Measurements from ENCODE around the gene BCL2L13.

Gene BCL2L13, protein sequence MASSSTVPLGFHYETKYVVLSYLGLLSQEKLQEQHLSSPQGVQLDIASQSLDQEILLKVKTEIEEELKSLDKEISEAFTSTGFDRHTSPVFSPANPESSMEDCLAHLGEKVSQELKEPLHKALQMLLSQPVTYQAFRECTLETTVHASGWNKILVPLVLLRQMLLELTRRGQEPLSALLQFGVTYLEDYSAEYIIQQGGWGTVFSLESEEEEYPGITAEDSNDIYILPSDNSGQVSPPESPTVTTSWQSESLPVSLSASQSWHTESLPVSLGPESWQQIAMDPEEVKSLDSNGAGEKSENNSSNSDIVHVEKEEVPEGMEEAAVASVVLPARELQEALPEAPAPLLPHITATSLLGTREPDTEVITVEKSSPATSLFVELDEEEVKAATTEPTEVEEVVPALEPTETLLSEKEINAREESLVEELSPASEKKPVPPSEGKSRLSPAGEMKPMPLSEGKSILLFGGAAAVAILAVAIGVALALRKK

GRCh38 chr22:17638432-17639246 is at the start of gene BCL2L13:
TSS of gene BCL2L13 (plus strand) at chr22:17638757. CDS start at chr22:17655712, 16,955 bp downstream.
- DNase-seq (ENCODE audit: low read depth): peak; percentile 96
- H3K4me3 ChIP-seq (ENCODE audit: low read length): peak within 1 kb of the TSS; percentile 95

GRCh38 chr22:17589810-17590375 is 48.7 kb upstream of the BCL2L13 start:
- no peaks in the 10 kb centered on the region for H3K27me3 ChIP-seq (replicated peaks; ENCODE audit: control insufficient read depth, insufficient read depth, low read length)
- no peaks in the 10 kb centered on the region for H3K9me3 ChIP-seq (ENCODE audit: control insufficient read depth, low read length)
- no peak for DNase-seq (ENCODE audit: low read depth)
- H3K36me3 ChIP-seq (ENCODE audit: control insufficient read depth, insufficient read depth, low read length, severe bottlenecking): peaks cover 66% of the 10 kb centered on the region
- no peak overlapping the region for H3K9ac ChIP-seq (ENCODE audit: low read length)
- H3K4me1 ChIP-seq (ENCODE audit: control insufficient read depth, insufficient read depth, low read length): no peaks in the 10 kb centered on the region
- no peak overlapping the region for H3K4me3 ChIP-seq (ENCODE audit: low read length)

More at GRCh38 chr22:17638432-17639246, at the start of gene BCL2L13:
- no peaks in the 10 kb centered on the region for H3K9me3 ChIP-seq (ENCODE audit: control insufficient read depth, low read length)
- H3K27me3 ChIP-seq (replicated peaks; ENCODE audit: control insufficient read depth, insufficient read depth, low read length): no peaks in the 10 kb centered on the region
- H3K4me1 ChIP-seq (ENCODE audit: control insufficient read depth, insufficient read depth, low read length): peaks cover 21% of the 10 kb centered on the region
- peak within 1 kb of the TSS; percentile 96 for H3K9ac ChIP-seq (ENCODE audit: low read length)
- no peaks in the 10 kb centered on the region for H3K36me3 ChIP-seq (ENCODE audit: control insufficient read depth, insufficient read depth, low read length, severe bottlenecking)

DNA sequence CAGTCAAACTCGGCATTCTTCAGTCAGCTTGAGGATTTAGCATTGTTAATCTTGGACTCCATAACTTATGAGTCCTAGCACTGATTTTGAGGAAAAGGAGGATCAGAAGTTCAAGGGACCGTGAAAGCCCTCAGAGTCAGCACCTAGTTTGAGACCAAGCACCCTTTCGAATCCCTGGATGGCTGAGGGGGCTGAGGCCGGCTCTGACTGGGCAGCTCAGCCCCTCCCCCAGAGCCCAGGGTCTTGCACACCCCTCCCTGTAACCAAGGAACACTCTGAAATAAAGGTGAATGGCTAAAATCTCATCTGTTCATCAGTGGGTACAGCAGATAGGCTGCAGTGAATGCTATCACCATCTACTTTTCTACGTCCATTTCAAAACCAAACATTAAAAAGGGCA is 48.0 kb upstream of the BCL2L13 start:
- peaks cover 73% of the 10 kb centered on the region for H3K36me3 ChIP-seq (ENCODE audit: control insufficient read depth, insufficient read depth, low read length, severe bottlenecking)
- no peak for DNase-seq (ENCODE audit: low read depth)
- no peak overlapping the region for H3K4me3 ChIP-seq (ENCODE audit: low read length)
- H3K9me3 ChIP-seq (ENCODE audit: control insufficient read depth, low read length): no peaks in the 10 kb centered on the region
- H3K9ac ChIP-seq (ENCODE audit: low read length): no peak overlapping the region
- no peaks in the 10 kb centered on the region for H3K4me1 ChIP-seq (ENCODE audit: control insufficient read depth, insufficient read depth, low read length)
- no peaks in the 10 kb centered on the region for H3K27me3 ChIP-seq (replicated peaks; ENCODE audit: control insufficient read depth, insufficient read depth, low read length)

- no peaks in the 10 kb centered on the region for H3K27me3 ChIP-seq (replicated peaks; ENCODE audit: control insufficient read depth, insufficient read depth, low read length)
- no peaks in the 10 kb centered on the region for H3K4me1 ChIP-seq (ENCODE audit: control insufficient read depth, insufficient read depth, low read length)
- no peak overlapping the region for H3K4me3 ChIP-seq (ENCODE audit: low read length)
- no peaks in the 10 kb centered on the region for H3K9me3 ChIP-seq (ENCODE audit: control insufficient read depth, low read length)
- H3K36me3 ChIP-seq (ENCODE audit: control insufficient read depth, insufficient read depth, low read length, severe bottlenecking): peaks cover 87% of the 10 kb centered on the region
- DNase-seq (ENCODE audit: low read depth): no peak
- H3K9ac ChIP-seq (ENCODE audit: low read length): no peak overlapping the region
These were observed 46.4 kb upstream of the BCL2L13 start for GRCh38 chr22:17592201-17592600.

DNA sequence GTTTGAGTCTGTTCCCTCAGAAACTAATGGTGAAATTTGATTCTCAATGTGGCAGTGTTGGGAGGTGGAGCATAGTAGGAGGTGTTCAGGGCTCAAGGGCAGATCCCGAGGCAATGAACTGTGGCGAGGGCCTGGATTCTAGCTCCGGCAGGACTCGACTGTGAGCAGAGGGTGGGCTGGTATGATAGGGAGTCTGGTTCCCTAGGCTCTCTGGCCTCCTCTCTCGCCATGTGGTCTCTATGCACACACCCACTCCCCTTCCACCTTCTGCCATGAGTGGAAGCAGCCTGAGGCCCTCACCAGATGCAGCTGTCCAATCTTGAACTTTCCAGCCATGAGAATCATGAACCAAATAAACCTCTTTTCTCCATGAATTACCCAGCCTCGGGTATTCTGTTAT is 42.3 kb upstream of the BCL2L13 start:
- H3K36me3 ChIP-seq (ENCODE audit: control insufficient read depth, insufficient read depth, low read length, severe bottlenecking): peaks cover 96% of the 10 kb centered on the region
- no peaks in the 10 kb centered on the region for H3K4me1 ChIP-seq (ENCODE audit: control insufficient read depth, insufficient read depth, low read length)
- no peak overlapping the region for H3K4me3 ChIP-seq (ENCODE audit: low read length)
- H3K27me3 ChIP-seq (replicated peaks; ENCODE audit: control insufficient read depth, insufficient read depth, low read length): no peaks in the 10 kb centered on the region
- no peak overlapping the region for H3K9ac ChIP-seq (ENCODE audit: low read length)
- DNase-seq (ENCODE audit: low read depth): no peak
- H3K9me3 ChIP-seq (ENCODE audit: control insufficient read depth, low read length): no peaks in the 10 kb centered on the region

GRCh38 chr22:17597217-17597616 is 41.3 kb upstream of the BCL2L13 start:
- peak; percentile 38 for DNase-seq (ENCODE audit: low read depth)
- Histone ChIP-seq H3K36me3 (ENCODE audit: control insufficient read depth, insufficient read depth, low read length, severe bottlenecking) (peaks cover 88% of the 10 kb centered on the region), H3K27me3 (replicated peaks; ENCODE audit: control insufficient read depth, insufficient read depth, low read length) (no peaks in the 10 kb centered on the region), H3K4me3 (ENCODE audit: low read length) (no peak overlapping the region), H3K4me1 (ENCODE audit: control insufficient read depth, insufficient read depth, low read length) (no peaks in the 10 kb centered on the region), H3K9ac (ENCODE audit: low read length) (no peak overlapping the region), H3K9me3 (ENCODE audit: control insufficient read depth, low read length) (no peaks in the 10 kb centered on the region)

DNA sequence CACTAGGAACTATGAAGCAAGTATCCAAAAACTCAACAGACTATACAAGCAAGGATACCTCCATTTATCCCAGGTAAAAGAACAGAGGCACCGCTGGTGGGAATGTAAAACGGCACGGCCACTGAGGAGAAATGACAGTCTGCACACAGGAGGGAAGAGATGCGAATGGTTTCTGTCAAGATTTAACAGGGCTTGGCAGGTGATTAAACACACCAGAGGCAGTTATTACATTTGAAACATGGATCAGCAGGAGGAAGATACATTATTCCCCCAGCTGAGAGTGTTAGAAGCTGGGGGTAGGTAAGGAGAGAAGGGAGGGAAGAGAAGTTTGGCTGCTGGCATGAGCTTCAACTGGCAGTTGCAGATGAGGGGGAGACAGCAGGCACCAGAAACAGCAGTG is 40.2 kb upstream of the BCL2L13 start:
- Histone ChIP-seq H3K36me3 (ENCODE audit: control insufficient read depth, insufficient read depth, low read length, severe bottlenecking) (peaks cover 79% of the 10 kb centered on the region), H3K4me3 (ENCODE audit: low read length) (no peak overlapping the region), H3K4me1 (ENCODE audit: control insufficient read depth, insufficient read depth, low read length) (no peaks in the 10 kb centered on the region), H3K27me3 (replicated peaks; ENCODE audit: control insufficient read depth, insufficient read depth, low read length) (no peaks in the 10 kb centered on the region), H3K9ac (ENCODE audit: low read length) (no peak overlapping the region), H3K9me3 (ENCODE audit: control insufficient read depth, low read length) (no peaks in the 10 kb centered on the region)
- DNase-seq (ENCODE audit: low read depth): no peak

GRCh38 chr22:17601031-17601430 is 37.5 kb upstream of the BCL2L13 start:
- peaks cover 73% of the 10 kb centered on the region for H3K36me3 ChIP-seq (ENCODE audit: control insufficient read depth, insufficient read depth, low read length, severe bottlenecking)
- H3K27me3 ChIP-seq (replicated peaks; ENCODE audit: control insufficient read depth, insufficient read depth, low read length): no peaks in the 10 kb centered on the region
- H3K9ac ChIP-seq (ENCODE audit: low read length): no peak overlapping the region
- no peaks in the 10 kb centered on the region for H3K9me3 ChIP-seq (ENCODE audit: control insufficient read depth, low read length)
- no peak overlapping the region for H3K4me3 ChIP-seq (ENCODE audit: low read length)
- no peaks in the 10 kb centered on the region for H3K4me1 ChIP-seq (ENCODE audit: control insufficient read depth, insufficient read depth, low read length)
- no peak for DNase-seq (ENCODE audit: low read depth)

GRCh38 chr22:17603668-17604067 is 34.9 kb upstream of the BCL2L13 start:
- H3K4me1 ChIP-seq (ENCODE audit: control insufficient read depth, insufficient read depth, low read length): no peaks in the 10 kb centered on the region
- H3K27me3 ChIP-seq (replicated peaks; ENCODE audit: control insufficient read depth, insufficient read depth, low read length): no peaks in the 10 kb centered on the region
- H3K9me3 ChIP-seq (ENCODE audit: control insufficient read depth, low read length): no peaks in the 10 kb centered on the region
- no peak for DNase-seq (ENCODE audit: low read depth)
- H3K36me3 ChIP-seq (ENCODE audit: control insufficient read depth, insufficient read depth, low read length, severe bottlenecking): peaks cover 67% of the 10 kb centered on the region
- H3K4me3 ChIP-seq (ENCODE audit: low read length): no peak overlapping the region
- no peak overlapping the region for H3K9ac ChIP-seq (ENCODE audit: low read length)

GRCh38 chr22:17606496-17606895 is 32.1 kb upstream of the BCL2L13 start:
- H3K36me3 ChIP-seq (ENCODE audit: control insufficient read depth, insufficient read depth, low read length, severe bottlenecking): peaks cover 64% of the 10 kb centered on the region
- no peaks in the 10 kb centered on the region for H3K9me3 ChIP-seq (ENCODE audit: control insufficient read depth, low read length)
- no peaks in the 10 kb centered on the region for H3K27me3 ChIP-seq (replicated peaks; ENCODE audit: control insufficient read depth, insufficient read depth, low read length)
- H3K4me3 ChIP-seq (ENCODE audit: low read length): no peak overlapping the region
- no peak overlapping the region for H3K9ac ChIP-seq (ENCODE audit: low read length)
- peaks cover 4% of the 10 kb centered on the region for H3K4me1 ChIP-seq (ENCODE audit: control insufficient read depth, insufficient read depth, low read length)
- peak; percentile 43 for DNase-seq (ENCODE audit: low read depth)

DNA sequence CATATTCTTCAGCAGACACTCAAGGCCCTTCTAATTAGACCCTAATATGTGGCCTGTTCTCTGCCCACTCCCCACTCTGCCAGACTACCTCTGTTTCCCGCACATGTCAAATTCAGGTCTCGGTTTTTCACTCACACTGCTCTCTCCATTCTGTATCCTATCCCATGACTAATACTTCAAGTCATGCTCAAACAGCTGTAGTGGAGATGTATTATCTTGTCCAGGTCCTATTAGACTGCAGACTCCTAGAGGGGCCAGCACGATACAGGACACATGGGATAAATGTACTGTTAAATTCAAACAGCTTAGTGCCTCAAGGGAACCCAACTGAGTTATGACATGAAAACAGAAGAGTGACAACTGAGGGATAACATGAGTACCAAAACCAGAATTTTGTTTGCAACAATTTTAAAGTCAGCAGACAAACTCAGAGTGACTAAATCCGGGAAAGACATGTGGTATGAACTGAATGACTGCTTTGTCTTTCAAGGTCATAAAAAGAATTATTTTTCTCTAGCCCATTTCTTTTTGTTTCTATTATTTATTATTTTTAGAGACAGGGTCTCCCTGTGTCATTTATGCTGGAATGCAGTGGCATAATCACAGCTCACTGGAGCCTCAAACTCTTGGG is 30.6 kb upstream of the BCL2L13 start:
- peaks cover 4% of the 10 kb centered on the region for H3K4me1 ChIP-seq (ENCODE audit: control insufficient read depth, insufficient read depth, low read length)
- no peak overlapping the region for H3K9ac ChIP-seq (ENCODE audit: low read length)
- peaks cover 79% of the 10 kb centered on the region for H3K36me3 ChIP-seq (ENCODE audit: control insufficient read depth, insufficient read depth, low read length, severe bottlenecking)
- no peaks in the 10 kb centered on the region for H3K9me3 ChIP-seq (ENCODE audit: control insufficient read depth, low read length)
- H3K4me3 ChIP-seq (ENCODE audit: low read length): no peak overlapping the region
- no peaks in the 10 kb centered on the region for H3K27me3 ChIP-seq (replicated peaks; ENCODE audit: control insufficient read depth, insufficient read depth, low read length)
- no peak for DNase-seq (ENCODE audit: low read depth)

Measured in adipocyte (in vitro differentiated cells).